Measurements from ENCODE around the gene SELENOF. TPM values are rescaled to one million over a fixed set of nuclear protein-coding genes. Genes with fewer than 3 reads are reported as not detected.

Gene SELENOF
- total RNA-seq, 2 donors from 2014 or later: 68.8 to 94.0 TPM

DNA sequence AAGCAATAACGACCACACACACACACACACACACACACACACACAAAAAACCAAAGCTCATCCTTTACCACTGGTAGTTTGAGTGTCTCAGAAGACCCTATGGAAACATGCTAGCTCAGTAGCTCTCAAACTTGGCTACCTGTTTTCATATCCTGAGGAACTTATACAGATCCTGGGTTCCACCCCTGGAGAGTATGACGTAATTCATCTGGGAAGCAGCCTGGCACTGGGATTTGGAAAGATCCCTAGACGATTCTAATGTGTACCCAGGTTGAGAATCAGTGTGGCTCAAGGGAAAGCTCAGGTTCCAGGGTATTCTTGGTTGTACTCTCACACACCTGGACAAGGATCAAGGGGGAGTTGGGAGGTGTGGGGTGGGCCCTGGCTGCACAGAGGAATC, 85.9 kb downstream of the SELENOF start:
- Histone ChIP-seq H3K9me3 (no peaks in the 10 kb centered on the region), H3K4me3 (no peak overlapping the region), H3K4me1 (ENCODE audit: control insufficient read depth in 1 of 2, low read depth in 2 of 2) (no peaks in the 10 kb centered on the region), H3K27ac (no peak overlapping the region), H3K36me3 (no peaks in the 10 kb centered on the region), H3K27me3 (replicated peaks; ENCODE audit: insufficient read depth) (no peaks in the 10 kb centered on the region)
- TF ChIP-seq, protein P1, sequence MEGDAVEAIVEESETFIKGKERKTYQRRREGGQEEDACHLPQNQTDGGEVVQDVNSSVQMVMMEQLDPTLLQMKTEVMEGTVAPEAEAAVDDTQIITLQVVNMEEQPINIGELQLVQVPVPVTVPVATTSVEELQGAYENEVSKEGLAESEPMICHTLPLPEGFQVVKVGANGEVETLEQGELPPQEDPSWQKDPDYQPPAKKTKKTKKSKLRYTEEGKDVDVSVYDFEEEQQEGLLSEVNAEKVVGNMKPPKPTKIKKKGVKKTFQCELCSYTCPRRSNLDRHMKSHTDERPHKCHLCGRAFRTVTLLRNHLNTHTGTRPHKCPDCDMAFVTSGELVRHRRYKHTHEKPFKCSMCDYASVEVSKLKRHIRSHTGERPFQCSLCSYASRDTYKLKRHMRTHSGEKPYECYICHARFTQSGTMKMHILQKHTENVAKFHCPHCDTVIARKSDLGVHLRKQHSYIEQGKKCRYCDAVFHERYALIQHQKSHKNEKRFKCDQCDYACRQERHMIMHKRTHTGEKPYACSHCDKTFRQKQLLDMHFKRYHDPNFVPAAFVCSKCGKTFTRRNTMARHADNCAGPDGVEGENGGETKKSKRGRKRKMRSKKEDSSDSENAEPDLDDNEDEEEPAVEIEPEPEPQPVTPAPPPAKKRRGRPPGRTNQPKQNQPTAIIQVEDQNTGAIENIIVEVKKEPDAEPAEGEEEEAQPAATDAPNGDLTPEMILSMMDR (IDR thresholded peaks at IDR 0.05): no peak
- ATAC-seq (ENCODE audit: insufficient number of reproducible peaks, low FRiP score, low read depth): no peak
- no peak for DNase-seq (ENCODE audit: low spot score)

DNA sequence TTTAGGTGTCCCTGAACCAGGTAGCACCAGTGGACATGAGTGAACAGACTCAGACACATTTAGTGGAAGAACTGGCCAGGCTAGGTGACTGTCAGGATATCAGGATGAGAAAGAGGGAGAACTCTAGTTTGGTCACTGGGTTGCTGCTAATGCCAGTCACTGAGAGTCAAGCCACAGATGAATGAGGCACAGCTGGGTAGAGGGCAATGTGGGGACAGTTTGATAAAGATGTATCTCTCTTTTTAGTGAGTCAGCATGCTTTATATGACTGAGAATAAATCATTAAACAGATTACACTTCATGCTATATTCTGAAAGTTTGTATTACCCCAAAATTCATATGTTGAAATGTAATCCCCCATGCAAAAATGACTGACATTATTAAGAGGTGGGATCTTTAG, 87.1 kb downstream of the SELENOF start:
- H3K9me3 ChIP-seq: no peaks in the 10 kb centered on the region
- H3K27me3 ChIP-seq (replicated peaks; ENCODE audit: insufficient read depth): no peaks in the 10 kb centered on the region
- no peaks in the 10 kb centered on the region for H3K4me1 ChIP-seq (ENCODE audit: control insufficient read depth in 1 of 2, low read depth in 2 of 2)
- H3K36me3 ChIP-seq: no peaks in the 10 kb centered on the region
- no peak overlapping the region for H3K4me3 ChIP-seq
- DNase-seq (ENCODE audit: low spot score): no peak
- TF ChIP-seq, protein P1 (IDR thresholded peaks at IDR 0.05): no peak
- no peak for ATAC-seq (ENCODE audit: insufficient number of reproducible peaks, low FRiP score, low read depth)
- H3K27ac ChIP-seq: no peak overlapping the region

DNA sequence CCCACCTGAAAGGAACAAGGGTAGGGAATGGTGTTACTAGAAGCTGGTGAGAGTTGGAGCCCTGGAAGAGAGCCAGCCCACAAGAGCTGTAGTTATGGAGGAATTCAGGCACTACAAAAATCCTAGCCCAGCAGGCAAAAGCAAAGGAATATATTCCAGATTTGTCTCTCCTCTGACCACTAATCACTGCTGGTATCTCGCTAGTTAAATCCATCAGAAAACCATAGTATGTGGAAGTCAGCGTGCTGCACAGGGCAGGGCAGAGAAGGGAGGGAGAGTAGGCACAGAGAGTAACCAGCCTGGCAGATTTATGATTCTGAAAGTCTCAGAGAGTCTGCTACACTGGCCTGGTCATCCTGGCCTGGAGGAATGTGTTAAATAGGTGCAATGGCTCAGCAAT, 88.6 kb downstream of the SELENOF start:
- H3K4me3 ChIP-seq: no peak overlapping the region
- no peaks in the 10 kb centered on the region for H3K27me3 ChIP-seq (replicated peaks; ENCODE audit: insufficient read depth)
- TF ChIP-seq, protein P1 (IDR thresholded peaks at IDR 0.05): no peak
- no peak overlapping the region for H3K27ac ChIP-seq
- no peak for DNase-seq (ENCODE audit: low spot score)
- ATAC-seq (ENCODE audit: insufficient number of reproducible peaks, low FRiP score, low read depth): no peak
- H3K36me3 ChIP-seq: no peaks in the 10 kb centered on the region
- H3K4me1 ChIP-seq (ENCODE audit: control insufficient read depth in 1 of 2, low read depth in 2 of 2): no peaks in the 10 kb centered on the region
- H3K9me3 ChIP-seq: no peaks in the 10 kb centered on the region

DNA sequence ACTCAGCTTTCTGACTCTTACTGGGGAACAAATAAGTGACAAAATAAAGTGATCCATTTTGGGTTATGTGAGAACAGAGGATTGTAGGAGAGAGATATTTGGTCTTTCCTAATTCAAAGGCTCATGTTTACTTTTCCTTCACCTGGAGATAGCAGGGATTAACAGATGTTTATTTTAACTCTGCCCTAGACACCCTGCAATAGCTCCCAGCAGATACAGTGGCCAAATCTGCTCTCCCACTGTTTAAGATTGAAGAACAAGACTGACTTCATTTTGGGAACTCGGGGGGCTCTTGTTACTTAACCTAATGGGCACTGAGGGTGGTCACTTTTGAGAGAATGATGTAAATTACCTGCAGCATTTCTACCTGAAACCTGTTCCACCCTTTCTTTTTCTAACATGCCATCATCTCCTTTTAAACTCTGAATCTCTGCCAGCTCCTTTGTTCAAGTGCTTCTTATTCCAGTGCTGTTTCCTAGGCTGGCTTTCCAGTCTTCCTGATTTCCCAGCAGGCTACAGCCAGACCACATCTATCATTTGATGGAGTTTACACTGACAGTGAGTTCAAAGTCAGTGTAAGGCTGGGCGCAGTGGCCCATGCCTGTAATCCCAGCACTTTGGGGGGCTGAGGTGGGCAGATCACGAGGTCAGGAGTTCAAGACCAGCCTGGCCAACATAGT, 90.0 kb downstream of the SELENOF start:
- TF ChIP-seq, protein P1 (IDR thresholded peaks at IDR 0.05): no peak
- no peak for ATAC-seq (ENCODE audit: insufficient number of reproducible peaks, low FRiP score, low read depth)
- no peak for DNase-seq (ENCODE audit: low spot score)
- H3K27ac ChIP-seq: no peak overlapping the region
- no peak overlapping the region for H3K4me3 ChIP-seq
- H3K4me1 ChIP-seq (ENCODE audit: control insufficient read depth in 1 of 2, low read depth in 2 of 2): no peaks in the 10 kb centered on the region
- no peaks in the 10 kb centered on the region for H3K27me3 ChIP-seq (replicated peaks; ENCODE audit: insufficient read depth)
- no peaks in the 10 kb centered on the region for H3K36me3 ChIP-seq
- no peaks in the 10 kb centered on the region for H3K9me3 ChIP-seq

DNA sequence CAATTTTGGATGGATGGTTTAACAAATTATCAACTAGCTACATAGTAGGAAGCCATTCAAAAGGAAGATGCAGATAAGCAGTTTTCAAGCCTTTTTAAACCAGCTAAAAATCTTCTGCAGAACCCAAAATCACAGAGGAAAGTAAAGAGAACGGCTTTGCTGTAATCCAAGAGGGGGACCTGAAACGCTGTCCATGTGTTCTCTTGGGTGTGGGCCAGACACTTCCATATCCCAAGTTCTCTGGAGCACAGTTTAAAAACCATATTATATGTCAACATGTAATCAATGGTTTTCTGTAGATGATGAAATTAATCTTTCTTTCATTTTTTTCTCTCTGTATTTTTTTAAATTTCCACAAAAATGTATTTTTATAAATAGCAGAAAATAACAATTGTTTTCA, 90.5 kb downstream of the SELENOF start:
- ATAC-seq (ENCODE audit: insufficient number of reproducible peaks, low FRiP score, low read depth) (no peak), DNase-seq (ENCODE audit: low spot score) (no peak)
- H3K27ac ChIP-seq: no peak overlapping the region

More for the DNA sequence above, 90.5 kb downstream of the SELENOF start:
- Histone ChIP-seq H3K9me3 (no peaks in the 10 kb centered on the region), H3K27me3 (replicated peaks; ENCODE audit: insufficient read depth) (no peaks in the 10 kb centered on the region), H3K4me3 (no peak overlapping the region), H3K4me1 (ENCODE audit: control insufficient read depth in 1 of 2, low read depth in 2 of 2) (no peaks in the 10 kb centered on the region), H3K36me3 (no peaks in the 10 kb centered on the region)
- TF ChIP-seq, protein P1 (IDR thresholded peaks at IDR 0.05): no peak

Data from thoracic aorta (tissue), 2 donors.